ENCODE data around the gene GALNT15.

The GALNT15 gene

DNA sequence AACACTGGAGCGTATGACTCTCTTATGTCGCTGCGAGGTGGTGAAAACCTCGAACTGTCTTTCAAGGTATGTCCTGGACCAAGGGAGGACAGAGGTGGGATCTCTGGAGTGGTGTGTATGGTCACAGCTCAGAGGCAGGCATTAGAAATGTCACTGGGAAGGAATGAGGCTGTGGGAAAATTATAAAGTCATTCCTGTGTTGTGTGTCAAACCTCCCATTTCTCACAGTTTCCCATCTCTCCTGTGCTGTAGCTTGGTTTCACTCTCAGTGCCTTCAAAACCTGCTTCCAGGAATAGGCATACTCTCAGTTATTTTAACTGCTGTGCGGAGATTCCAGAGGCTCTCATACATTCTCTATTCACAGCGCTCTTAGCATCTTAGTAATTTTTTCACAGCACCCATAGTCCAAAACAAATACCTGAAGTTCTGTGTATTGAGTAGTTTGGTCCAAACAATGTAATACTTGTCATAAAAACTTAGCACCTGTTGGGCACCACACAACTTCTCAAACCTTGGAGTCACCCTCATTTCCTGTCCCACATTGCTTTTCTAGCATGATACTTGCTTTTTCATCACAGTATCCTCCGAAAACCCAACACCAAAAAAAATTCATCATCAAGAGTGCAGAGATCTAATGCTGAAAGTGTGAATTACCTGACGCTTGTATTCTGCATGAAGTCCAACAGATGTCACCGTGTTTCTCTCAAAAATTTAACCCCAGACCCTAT is 36.9 kb downstream of the GALNT15 start:
- H3K4me1 ChIP-seq, result no peaks in the 10 kb centered on the region
- no peak overlapping the region for H3K4me3 ChIP-seq
- TF ChIP-seq, protein P1, sequence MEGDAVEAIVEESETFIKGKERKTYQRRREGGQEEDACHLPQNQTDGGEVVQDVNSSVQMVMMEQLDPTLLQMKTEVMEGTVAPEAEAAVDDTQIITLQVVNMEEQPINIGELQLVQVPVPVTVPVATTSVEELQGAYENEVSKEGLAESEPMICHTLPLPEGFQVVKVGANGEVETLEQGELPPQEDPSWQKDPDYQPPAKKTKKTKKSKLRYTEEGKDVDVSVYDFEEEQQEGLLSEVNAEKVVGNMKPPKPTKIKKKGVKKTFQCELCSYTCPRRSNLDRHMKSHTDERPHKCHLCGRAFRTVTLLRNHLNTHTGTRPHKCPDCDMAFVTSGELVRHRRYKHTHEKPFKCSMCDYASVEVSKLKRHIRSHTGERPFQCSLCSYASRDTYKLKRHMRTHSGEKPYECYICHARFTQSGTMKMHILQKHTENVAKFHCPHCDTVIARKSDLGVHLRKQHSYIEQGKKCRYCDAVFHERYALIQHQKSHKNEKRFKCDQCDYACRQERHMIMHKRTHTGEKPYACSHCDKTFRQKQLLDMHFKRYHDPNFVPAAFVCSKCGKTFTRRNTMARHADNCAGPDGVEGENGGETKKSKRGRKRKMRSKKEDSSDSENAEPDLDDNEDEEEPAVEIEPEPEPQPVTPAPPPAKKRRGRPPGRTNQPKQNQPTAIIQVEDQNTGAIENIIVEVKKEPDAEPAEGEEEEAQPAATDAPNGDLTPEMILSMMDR (IDR thresholded peaks at IDR 0.05), result no peak

DNA sequence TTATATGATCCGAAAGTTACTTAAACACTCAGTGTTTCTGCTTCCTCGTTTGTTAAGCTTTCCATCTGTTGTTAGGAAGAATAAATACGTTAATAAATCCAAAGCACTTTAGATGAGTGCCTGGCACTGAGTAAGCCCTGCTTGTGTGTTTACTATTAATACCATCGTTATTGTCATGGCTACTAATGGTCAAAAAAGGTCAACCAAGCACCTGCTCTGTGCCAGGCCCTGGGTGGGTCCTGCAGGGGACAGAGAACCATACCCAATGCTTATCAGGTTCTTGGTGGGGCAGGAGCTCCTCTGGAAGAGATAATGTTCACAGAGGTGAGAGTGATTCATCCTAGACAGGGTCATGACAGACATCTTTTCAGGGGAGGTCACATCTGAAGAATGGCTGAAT is 39.9 kb downstream of the GALNT15 start:
- DNase-seq, result no peak
- no peak overlapping the region for H3K27ac ChIP-seq
- H3K36me3 ChIP-seq, result peaks cover 29 to 78% (median 58%) of the 10 kb centered on the region in 3 donors
- TF ChIP-seq, protein P1 (IDR thresholded peaks at IDR 0.05), result no peak
- intact Hi-C loops (cut with DNase I; ENCODE audit: low total_unique reads), result no loop called here
- H3K9me3 ChIP-seq, result no peaks in the 10 kb centered on the region
- no peak overlapping the region for H3K4me3 ChIP-seq
- no peaks in the 10 kb centered on the region for H3K4me1 ChIP-seq
- H3K27me3 ChIP-seq, result no peaks in the 10 kb centered on the region

More for the DNA sequence above, 36.9 kb downstream of the GALNT15 start:
- no peak for DNase-seq
- Histone ChIP-seq H3K27ac (no peak overlapping the region), H3K36me3 (peaks cover 34 to 70% (median 64%) of the 10 kb centered on the region in 3 donors), H3K9me3 (no peaks in the 10 kb centered on the region), H3K27me3 (no peaks in the 10 kb centered on the region)
- intact Hi-C loops (cut with DNase I; ENCODE audit: low total_unique reads), result no loop called here

DNA sequence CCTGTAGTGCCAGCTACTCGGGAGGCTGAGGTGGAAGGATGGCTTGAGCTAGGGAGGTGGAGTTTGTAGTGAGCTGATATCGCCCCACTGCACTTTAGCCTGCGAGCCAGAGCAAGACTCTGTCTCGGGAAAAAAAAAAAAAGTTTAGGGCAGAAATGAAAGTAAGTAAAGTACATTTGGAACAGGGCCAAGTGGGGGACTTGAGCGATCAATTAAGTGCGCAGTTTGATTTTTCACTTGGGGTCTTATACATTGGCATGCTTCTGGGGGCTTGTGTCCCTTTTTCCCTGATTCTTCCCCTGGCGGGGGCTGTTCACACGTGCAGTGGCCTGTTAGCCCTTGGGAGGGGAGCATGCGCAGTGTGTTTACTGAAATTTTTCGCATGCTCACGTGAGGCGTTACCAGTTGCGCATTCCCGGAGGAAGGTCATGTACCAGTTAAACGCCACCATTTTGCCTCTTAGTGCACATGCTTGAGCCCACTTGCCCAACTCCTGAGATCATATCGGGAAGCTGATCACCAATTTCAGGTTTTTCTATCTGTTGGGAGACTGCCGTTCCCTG is 42.0 kb downstream of the GALNT15 start:
- Histone ChIP-seq H3K4me1 (no peaks in the 10 kb centered on the region), H3K9me3 (no peaks in the 10 kb centered on the region), H3K36me3 (peaks cover 35 to 77% (median 56%) of the 10 kb centered on the region in 3 donors), H3K4me3 (no peak overlapping the region), H3K27ac (no peak overlapping the region), H3K27me3 (no peaks in the 10 kb centered on the region)
- no peak for DNase-seq
- TF ChIP-seq, protein P1 (IDR thresholded peaks at IDR 0.05), result no peak
- intact Hi-C loops (cut with DNase I; ENCODE audit: low total_unique reads), result no loop called here

DNA sequence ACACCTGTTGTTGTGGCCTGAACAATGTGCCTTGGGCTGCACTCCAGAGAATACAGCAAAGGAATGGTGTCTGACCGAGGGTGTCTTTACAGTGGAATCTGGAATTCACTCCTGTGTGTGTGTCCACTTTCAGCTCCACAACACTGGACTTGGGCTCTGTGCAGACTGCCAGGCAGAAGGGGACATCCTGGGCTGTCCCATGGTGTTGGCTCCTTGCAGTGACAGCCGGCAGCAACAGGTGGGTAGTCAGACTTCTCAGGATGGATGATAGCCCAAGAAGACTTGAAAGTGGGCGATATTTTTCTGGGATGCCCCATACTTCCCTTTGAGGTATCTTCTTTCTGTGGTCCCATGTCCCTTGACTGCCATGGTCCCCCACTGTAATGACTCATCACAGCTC is 45.3 kb downstream of the GALNT15 start:
- DNase-seq, result no peak
- TF ChIP-seq, protein P1 (IDR thresholded peaks at IDR 0.05), result no peak
- no peaks in the 10 kb centered on the region for H3K4me1 ChIP-seq

DNA sequence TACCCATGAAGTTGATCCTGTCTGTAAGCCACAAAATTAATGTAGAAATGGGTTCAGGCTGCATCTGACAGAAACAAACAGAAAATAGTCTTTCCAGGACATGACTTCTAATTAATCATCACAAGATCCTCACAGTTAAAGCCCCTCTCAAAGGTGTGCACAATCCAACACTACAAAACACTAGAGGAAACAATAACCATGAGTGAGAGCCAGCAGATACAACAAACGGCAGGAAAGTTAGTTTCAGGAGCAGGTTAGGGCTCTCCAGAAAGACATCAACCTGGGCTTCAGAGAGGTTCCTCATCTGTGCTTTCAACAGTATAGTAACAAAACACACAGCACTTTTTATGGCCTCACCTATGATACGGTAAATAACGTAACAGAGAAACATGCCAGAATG is 47.5 kb downstream of the GALNT15 start:
- intact Hi-C loops (cut with DNase I; ENCODE audit: low total_unique reads), result no loop called here
- Histone ChIP-seq H3K27ac (no peak overlapping the region), H3K4me3 (no peak overlapping the region), H3K27me3 (no peaks in the 10 kb centered on the region), H3K4me1 (no peaks in the 10 kb centered on the region), H3K9me3 (no peaks in the 10 kb centered on the region), H3K36me3 (peaks cover 38 to 71% (median 48%) of the 10 kb centered on the region in 3 donors)
- TF ChIP-seq, protein P1 (IDR thresholded peaks at IDR 0.05), result no peak
- no peak for DNase-seq

More for the DNA sequence above, 45.3 kb downstream of the GALNT15 start:
- no peaks in the 10 kb centered on the region for H3K27me3 ChIP-seq
- intact Hi-C loops (cut with DNase I; ENCODE audit: low total_unique reads), result no loop called here
- peaks cover 37 to 70% (median 49%) of the 10 kb centered on the region in 3 donors for H3K36me3 ChIP-seq
- H3K9me3 ChIP-seq, result no peaks in the 10 kb centered on the region
- H3K4me3 ChIP-seq, result no peak overlapping the region
- H3K27ac ChIP-seq, result no peak overlapping the region
